Endothelial cell of umbilical vein (primary cell): ENCODE data around the gene SREBF1. TPM values are rescaled to one million over a fixed set of nuclear protein-coding genes. Genes with fewer than 3 reads are reported as not detected.

Experiments
- BruUV-seq: library from RNA; stranded (reverse); fragments of 400-500 nt; replicated peaks from 2 replicates; lab custom pipeline; 2021; lab: Mats Ljungman, UMichigan
- CTCF ChIA-PET: fragments of 300-600, 350-600 bp; sonication (Branson Sonifier 250); formaldehyde crosslinking; loops from one replicate; lab custom pipeline; 2021; ENCODE audit warnings: antibody characterized with exemption, inconsistent platforms; lab: Charles Lee
- POLR2A ChIA-PET: fragments of 300-600, 350-600 bp; sonication (Branson Sonifier 250); formaldehyde crosslinking; loops from one replicate; lab custom pipeline; 2021; ENCODE audit warnings: antibody characterized with exemption, inconsistent platforms; lab: Charles Lee
- DNase-seq: peaks from one replicate; pipeline ENCODE4 v3.0.0-alpha.2; 2011; ENCODE audit warnings: low read depth, low spot score
- FAIRE-seq: peaks from 2 replicates; lab custom pipeline; 2011; peaks lifted over from hg19 to GRCh38; lab: Jason Lieb, UNC
- H2AFZ ChIP-seq: 2 replicates; pipeline ENCODE4 v1.6.0; 2012; ENCODE audit warnings: low read depth, low read length, control low read depth, inconsistent platforms
- H3K27ac ChIP-seq: 2 replicates; pipeline ENCODE4 v1.5.1; 2011; ENCODE audit warnings: low read depth, mild to moderate bottlenecking, control low read depth, low read length, moderate library complexity; ENCODE audit not compliant: insufficient read depth
- H3K27me3 ChIP-seq, 2 experiments: 2 replicates each; pipeline versions ENCODE4 v1.6.0 to v1.6.1; 2011; ENCODE audit warnings: low read length in 2 of 2, mixed read lengths in 1 of 2; ENCODE audit not compliant: control insufficient read depth in 2 of 2, insufficient read depth in 2 of 2
- H3K36me3 ChIP-seq, 2 experiments: 2 replicates in 1 of 2; 3 replicates in 1 of 2; pipeline ENCODE4 v1.5.1; 2011; ENCODE audit warnings: low read length in 2 of 2, mild to moderate bottlenecking in 1 of 2, moderate library complexity in 1 of 2; ENCODE audit not compliant: control insufficient read depth in 2 of 2, insufficient read depth in 2 of 2; ENCODE audit errors: extremely low read depth in 1 of 2
- H3K4me1 ChIP-seq: 3 replicates; pipeline ENCODE4 v1.5.1; 2011; ENCODE audit warnings: mild to moderate bottlenecking, low read length; ENCODE audit not compliant: control insufficient read depth, insufficient read depth; ENCODE audit errors: extremely low read depth
- H3K4me2 ChIP-seq: 2 replicates; pipeline ENCODE4 v1.6.1; 2011; ENCODE audit warnings: low read length, control low read depth, mixed read lengths; ENCODE audit not compliant: insufficient read depth
- H3K4me3 ChIP-seq, 3 experiments: fragments of 200-600 bp in 1 of 3; sonication (generic), shearing (Covaris generic) in 1 of 3; replicated peaks in 1 of 3; 2 replicates each; pipeline ENCODE4 v1.5.1; 2011 to 2016; ENCODE audit warnings: control low read depth in 3 of 3, low read length in 3 of 3, mild to moderate bottlenecking in 2 of 3, inconsistent platforms in 1 of 3, low read depth in 1 of 3, moderate library complexity in 1 of 3; ENCODE audit not compliant: insufficient read depth in 1 of 3
- H3K79me2 ChIP-seq: 2 replicates; pipeline ENCODE4 v1.6.0; 2012; ENCODE audit warnings: low read length, inconsistent platforms; ENCODE audit not compliant: control insufficient read depth, insufficient read depth
- H3K9ac ChIP-seq: replicated peaks from 2 replicates; pipeline ENCODE3; 2011; ENCODE audit warnings: low read length, control low read depth; ENCODE audit not compliant: insufficient read depth; ENCODE audit errors: extremely low read depth
- H3K9me1 ChIP-seq: replicated peaks from 3 replicates; pipeline ENCODE4 v1.6.0; 2011; ENCODE audit warnings: mild to moderate bottlenecking, low read length; ENCODE audit not compliant: control insufficient read depth, insufficient read depth; ENCODE audit errors: extremely low read depth
- H3K9me3 ChIP-seq: replicated peaks from 2 replicates; pipeline ENCODE4 v1.5.1; 2012; ENCODE audit warnings: low read length, inconsistent platforms; ENCODE audit not compliant: control insufficient read depth, insufficient read depth
- H4K20me1 ChIP-seq: replicated peaks from 2 replicates; pipeline ENCODE3; 2011; ENCODE audit warnings: mild to moderate bottlenecking, low read length; ENCODE audit not compliant: control insufficient read depth, insufficient read depth; ENCODE audit errors: extremely low read depth
- CTCF ChIP-seq, 2 donors: IDR thresholded peaks; 1 replicate in 1 of 2; 2 replicates in 1 of 2; pipeline ENCODE4 v1.5.1; 2011; ENCODE audit warnings: low read length in 2 of 2, mild to moderate bottlenecking in 2 of 2, moderate library complexity in 2 of 2, control low read depth in 1 of 2, inconsistent platforms in 1 of 2, low read depth in 1 of 2; ENCODE audit not compliant: insufficient read depth in 1 of 2; ENCODE audit errors: extremely low read depth in 1 of 2
- EZH2 ChIP-seq: IDR thresholded peaks from 2 replicates; pipeline ENCODE4 v1.6.1; 2012; ENCODE audit warnings: borderline replicate concordance, low read depth, mild to moderate bottlenecking, moderate library complexity, low read length, inconsistent platforms; ENCODE audit not compliant: severe bottlenecking
- FOS ChIP-seq: IDR thresholded peaks from 2 replicates; pipeline ENCODE4 v1.6.1; 2011; ENCODE audit warnings: mild to moderate bottlenecking, low read length, moderate library complexity, borderline replicate concordance; ENCODE audit not compliant: insufficient read depth
- GATA2 ChIP-seq: IDR thresholded peaks from 2 replicates; pipeline ENCODE4 v1.7.0; 2011; ENCODE audit warnings: low read depth, mild to moderate bottlenecking, moderate library complexity, mixed read lengths, low read length; ENCODE audit not compliant: insufficient read length, insufficient read depth
- JUN ChIP-seq: IDR thresholded peaks from 2 replicates; pipeline ENCODE4 v1.6.1; 2011; ENCODE audit warnings: borderline replicate concordance, low read depth; ENCODE audit not compliant: insufficient read length, insufficient read depth
- MAX ChIP-seq: IDR thresholded peaks from 2 replicates; pipeline ENCODE4 v1.6.1; 2011; ENCODE audit not compliant: insufficient read depth, insufficient read length
- MYC ChIP-seq: IDR thresholded peaks from one replicate; pipeline ENCODE4 v1.6.1; 2011; ENCODE audit warnings: mild to moderate bottlenecking, low read depth, low read length
- POLR2A ChIP-seq: IDR thresholded peaks from 2 replicates; pipeline ENCODE4 v1.6.1; 2012; ENCODE audit warnings: low read depth, mild to moderate bottlenecking, control low read depth, low read length
- POLR2AphosphoS5 ChIP-seq: IDR thresholded peaks from 2 replicates; pipeline ENCODE4 v1.6.1; 2012; ENCODE audit warnings: low read depth, mild to moderate bottlenecking, control low read depth, low read length, moderate library complexity; ENCODE audit not compliant: insufficient read depth
- dilution Hi-C: fragments of 300-500 bp; cut with MboI; formaldehyde crosslinking; loops from one replicate; pipeline ENCODE4 v1.15.0; 2019; ENCODE audit warnings: low sequenced_read_pairs; ENCODE audit not compliant: extremely low pct_ligation_motif_present
- intact Hi-C: fragments of 100-400 bp; cut with micrococcal nuclease; formaldehyde crosslinking; loops from one replicate; pipeline ENCODE4 v1.10.0; 2022
- polyA plus RNA-seq, 4 experiments: library from polyadenylated mRNA; depleted of rRNA in 3 of 4; stranded (reverse) in 3 of 4; unstranded in 1 of 4; fragments of >200 nt; gene quantifications; 2 replicates each; pipeline versions ENCODE4 v1.2.1 to v1.2.3, GENCODE V29; 2011 to 2012; ENCODE audit warnings: missing spikeins in 1 of 4
- total RNA-seq: library from RNA; stranded (reverse); gene quantifications from 2 replicates; pipeline ENCODE4 v1.2.3, GENCODE V29; 2021

Gene SREBF1
- total and polyA plus RNA-seq, 2 donors (not counting 3 experiments of a cell fraction or from before 2014, with no cell fraction given), result 50.4 to 109 TPM

- intact Hi-C loops, result no loop called here
- ChIA-PET POLR2A (interaction anchor here (0.6 kb wide), 1 partner anchor 17 kb away, joined by 5 read pairs; no protein-coding TSS in a partner anchor), CTCF (interaction anchor here (0.9 to 3.1 kb wide), 7 partner anchors 11 to 81 kb away, joined by 3 to 18 read pairs (median 5); no protein-coding TSS in a partner anchor)
These were observed 1.5 kb upstream of the SREBF1 start for GRCh38 chr17:17837966-17838962.

GRCh38 chr17:17837380-17837821 lies 615 bp upstream of the SREBF1 start:
- ChIA-PET CTCF (interaction anchor here (1.1 to 3.1 kb wide), 6 partner anchors 11 to 82 kb away, joined by 3 to 18 read pairs (median 5); no protein-coding TSS in a partner anchor), POLR2A (interaction anchor here (0.6 to 1.5 kb wide), 2 partner anchors 11 to 17 kb away, joined by 3 to 5 read pairs; no protein-coding TSS in a partner anchor)
- FAIRE-seq (peak; percentile 91), DNase-seq (peak; percentile 69)
- Histone ChIP-seq H3K9me3 (no peaks in the 10 kb centered on the region), H3K4me3 (no peak overlapping the region), H3K27me3 (no peaks in the 10 kb centered on the region), H3K9ac (peak overlapping the region; percentile 93), H3K36me3 (no peaks in the 10 kb centered on the region), H3K4me1 (peaks cover 56% of the 10 kb centered on the region), H3K4me2 (peak overlapping the region; percentile 28), H3K27ac (peak overlapping the region; percentile 95), H3K79me2 (peaks cover 31% of the 10 kb centered on the region), H3K9me1 (no peaks in the 10 kb centered on the region), H4K20me1 (no peaks in the 10 kb centered on the region), H2AFZ (no peak overlapping the region)
- dilution Hi-C loops, result no loop called here
- TF ChIP-seq CTCF (IDR thresholded peaks at IDR 0.05; ENCODE audit: extremely low read depth in 1 of 2, insufficient read depth in 1 of 2, low read depth in 1 of 2, low read length in 2 of 2) (no peak), MYC (no peak), GATA2 (no peak), POLR2A (no peak), POLR2AphosphoS5 (no peak), JUN (no peak), FOS (no peak), MAX (no peak), EZH2 (no peak)
- intact Hi-C loops, result no loop called here
- no TSS peak for BruUV-seq

More at GRCh38 chr17:17837966-17838962, 1.5 kb upstream of the SREBF1 start:
- peak; percentile 90 for FAIRE-seq
- Histone ChIP-seq H3K27me3 (no peaks in the 10 kb centered on the region), H3K36me3 (no peaks in the 10 kb centered on the region), H3K79me2 (peaks cover 27% of the 10 kb centered on the region), H3K9me1 (no peaks in the 10 kb centered on the region), H3K27ac (peak overlapping the region; percentile 95), H3K9me3 (no peaks in the 10 kb centered on the region), H3K4me1 (peaks cover 56% of the 10 kb centered on the region), H4K20me1 (no peaks in the 10 kb centered on the region), H3K4me2 (peak overlapping the region; percentile 38), H3K9ac (peak overlapping the region; percentile 40), H3K4me3 (no peak overlapping the region), H2AFZ (peak overlapping the region; percentile 23)
- peak; percentile 59 for DNase-seq
- BruUV-seq, result no TSS peak
- TF ChIP-seq POLR2AphosphoS5 (peak; percentile 31), JUN (no peak), FOS (no peak)
- dilution Hi-C loops, result no loop called here
